ENCODE data around the gene SNX12.
A peak's percentile ranks its signal among the peaks of the same experiment; 100 is the strongest.

The SNX12 gene

DNA sequence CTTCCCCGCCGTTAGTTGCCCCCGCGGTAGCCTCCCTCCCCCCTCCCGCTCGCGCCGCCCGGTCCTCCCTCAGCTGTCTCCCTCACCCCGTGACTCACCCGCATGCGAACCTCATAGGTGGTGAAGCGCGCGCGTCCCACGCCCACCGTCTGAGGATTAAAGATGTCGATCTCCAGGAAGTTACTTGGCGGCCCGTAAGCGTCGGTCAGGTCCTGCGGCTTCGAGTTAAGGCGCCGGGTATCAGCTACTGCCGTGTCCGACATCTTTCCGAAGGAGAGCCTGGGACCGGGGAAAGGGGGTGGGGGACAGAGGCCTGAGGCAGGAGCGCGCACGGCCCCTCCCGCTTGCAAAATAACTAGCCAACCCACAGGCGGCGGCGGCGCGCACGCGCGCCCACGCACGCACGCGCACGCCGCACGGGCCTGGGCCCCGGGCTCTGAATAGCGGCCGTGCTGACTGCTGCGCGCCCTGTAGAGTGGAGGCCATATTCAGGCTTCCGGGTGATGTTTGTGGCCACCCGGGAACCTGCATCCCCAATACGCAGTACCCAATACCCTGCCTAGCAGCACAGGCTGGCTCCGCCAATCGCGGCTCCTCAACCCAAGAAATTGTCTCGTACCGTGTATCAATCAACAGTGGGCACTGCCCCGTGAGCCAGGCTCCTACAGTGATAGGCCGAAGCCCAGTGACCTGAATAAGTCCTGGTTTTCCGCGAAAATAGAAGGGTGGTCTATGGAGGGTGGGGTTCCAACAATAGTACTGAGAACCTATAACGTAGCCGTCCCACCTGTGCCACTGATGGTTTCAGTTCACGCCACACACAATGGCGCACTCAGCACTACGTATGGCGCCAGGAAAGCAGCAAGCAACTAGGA is at the start of gene SNX12:
Gene SNX12, minus strand, starts transcription at position 291 of the 875 bp plus-strand sequence. Its CDS starts 28 bp downstream, at position 263.
- TF ChIP-seq, protein P1, sequence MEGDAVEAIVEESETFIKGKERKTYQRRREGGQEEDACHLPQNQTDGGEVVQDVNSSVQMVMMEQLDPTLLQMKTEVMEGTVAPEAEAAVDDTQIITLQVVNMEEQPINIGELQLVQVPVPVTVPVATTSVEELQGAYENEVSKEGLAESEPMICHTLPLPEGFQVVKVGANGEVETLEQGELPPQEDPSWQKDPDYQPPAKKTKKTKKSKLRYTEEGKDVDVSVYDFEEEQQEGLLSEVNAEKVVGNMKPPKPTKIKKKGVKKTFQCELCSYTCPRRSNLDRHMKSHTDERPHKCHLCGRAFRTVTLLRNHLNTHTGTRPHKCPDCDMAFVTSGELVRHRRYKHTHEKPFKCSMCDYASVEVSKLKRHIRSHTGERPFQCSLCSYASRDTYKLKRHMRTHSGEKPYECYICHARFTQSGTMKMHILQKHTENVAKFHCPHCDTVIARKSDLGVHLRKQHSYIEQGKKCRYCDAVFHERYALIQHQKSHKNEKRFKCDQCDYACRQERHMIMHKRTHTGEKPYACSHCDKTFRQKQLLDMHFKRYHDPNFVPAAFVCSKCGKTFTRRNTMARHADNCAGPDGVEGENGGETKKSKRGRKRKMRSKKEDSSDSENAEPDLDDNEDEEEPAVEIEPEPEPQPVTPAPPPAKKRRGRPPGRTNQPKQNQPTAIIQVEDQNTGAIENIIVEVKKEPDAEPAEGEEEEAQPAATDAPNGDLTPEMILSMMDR (IDR thresholded peaks at IDR 0.05; ENCODE audit: insufficient read depth, low read depth, low read length, missing control alignments) = no peak
- peak; percentile 96 for DNase-seq (ENCODE audit: low read depth)
- peak within 1 kb of the TSS; percentile 76 for H3K4me3 ChIP-seq (ENCODE audit: low read depth, low read length)

DNA sequence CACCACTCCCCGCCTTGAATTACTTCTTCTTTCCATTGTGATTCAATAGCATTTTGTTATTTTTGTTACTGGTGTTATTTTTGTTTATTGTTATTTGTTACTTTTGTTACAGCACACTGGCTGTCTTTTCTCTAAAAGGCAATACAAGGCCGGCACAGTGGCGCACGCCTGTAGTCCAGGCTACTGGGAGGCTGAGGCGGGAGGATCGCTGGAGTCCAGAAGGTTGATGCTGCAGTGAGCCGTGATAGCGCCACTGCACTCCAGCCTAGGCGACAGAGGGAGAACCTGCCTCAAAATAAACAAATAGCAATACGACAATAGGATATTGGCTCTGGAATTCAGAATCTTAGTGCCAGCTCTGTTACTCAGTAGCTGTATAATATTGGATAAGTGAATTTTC is 49.2 kb upstream of the SNX12 start:
- TF ChIP-seq, protein P1 (IDR thresholded peaks at IDR 0.05; ENCODE audit: insufficient read depth, low read depth, low read length, missing control alignments) = no peak
- H3K4me3 ChIP-seq (ENCODE audit: low read depth, low read length) = no peak overlapping the region
- no peak for DNase-seq (ENCODE audit: low read depth)

DNA sequence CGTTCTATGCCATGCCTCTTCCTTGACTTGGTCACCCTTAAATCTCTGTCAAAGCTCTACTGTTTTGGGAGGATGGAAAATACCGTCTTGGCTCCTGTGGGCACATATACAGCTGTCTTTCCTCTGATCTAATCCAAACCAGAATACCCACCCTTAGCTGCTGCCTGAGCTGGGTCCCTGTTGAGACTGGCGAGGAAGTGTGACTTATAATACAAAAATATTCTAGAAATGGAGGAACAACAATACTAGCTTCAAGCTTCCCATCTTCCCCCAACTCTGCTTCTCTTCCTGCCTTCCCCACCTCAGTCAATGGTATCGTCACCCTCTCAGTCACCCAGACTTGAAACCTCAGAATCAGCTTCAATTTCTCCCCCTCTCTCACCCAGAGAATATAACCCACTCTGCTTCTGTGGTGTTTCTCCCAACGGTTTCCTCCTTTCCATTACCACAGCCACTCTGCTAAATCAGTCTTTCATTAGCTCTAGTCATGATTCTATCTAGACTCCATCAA is 43.8 kb upstream of the SNX12 start:
- peak overlapping the region; percentile 64 for H3K4me3 ChIP-seq (ENCODE audit: low read depth, low read length)
- TF ChIP-seq, protein P1 (IDR thresholded peaks at IDR 0.05; ENCODE audit: insufficient read depth, low read depth, low read length, missing control alignments) = no peak
- peak; percentile 51 for DNase-seq (ENCODE audit: low read depth)

DNA sequence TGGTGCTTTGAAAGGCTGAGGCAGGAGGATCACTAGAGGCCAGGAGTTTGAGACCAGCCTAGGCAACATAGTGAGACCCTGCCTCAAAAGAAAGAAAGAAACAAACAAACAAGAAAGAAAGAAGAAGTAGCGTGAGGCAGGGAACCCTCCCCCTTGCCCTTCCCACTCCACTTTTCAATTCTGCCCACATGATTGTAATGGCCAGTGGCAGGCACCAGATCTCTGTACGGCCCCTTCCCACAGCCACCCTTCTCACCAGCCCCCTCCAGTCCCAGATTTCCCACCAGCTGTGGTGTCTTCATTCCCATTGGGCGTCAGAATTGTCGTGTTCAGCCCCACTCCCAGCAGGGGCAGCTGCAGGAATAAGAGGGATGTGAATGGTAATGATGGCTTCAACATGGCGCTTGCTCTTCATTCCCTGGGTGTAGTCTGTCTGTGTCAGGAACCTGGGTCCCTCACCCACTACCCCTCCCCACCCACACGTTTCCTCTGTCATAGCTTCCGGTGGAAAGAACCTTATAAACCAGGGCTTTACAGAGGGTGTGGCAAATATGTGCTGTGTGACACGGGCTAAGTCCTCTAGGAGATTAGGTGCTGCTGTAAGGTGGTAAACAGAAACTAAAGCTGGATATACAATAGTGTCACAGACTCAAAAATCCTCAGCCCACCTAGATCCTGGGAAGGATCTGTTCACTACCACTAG is 43.2 kb upstream of the SNX12 start, which contains the start of gene IL2RG:
Gene IL2RG, minus strand, starts transcription at position 437 of the 703 bp plus-strand sequence. Its CDS starts 38 bp downstream, at position 399.
- H3K4me3 ChIP-seq (ENCODE audit: low read depth, low read length) = peak within 1 kb of the TSS; percentile 64
- peak; percentile 91 for DNase-seq (ENCODE audit: low read depth)
- TF ChIP-seq, protein P1 (IDR thresholded peaks at IDR 0.05; ENCODE audit: insufficient read depth, low read depth, low read length, missing control alignments) = no peak

DNA sequence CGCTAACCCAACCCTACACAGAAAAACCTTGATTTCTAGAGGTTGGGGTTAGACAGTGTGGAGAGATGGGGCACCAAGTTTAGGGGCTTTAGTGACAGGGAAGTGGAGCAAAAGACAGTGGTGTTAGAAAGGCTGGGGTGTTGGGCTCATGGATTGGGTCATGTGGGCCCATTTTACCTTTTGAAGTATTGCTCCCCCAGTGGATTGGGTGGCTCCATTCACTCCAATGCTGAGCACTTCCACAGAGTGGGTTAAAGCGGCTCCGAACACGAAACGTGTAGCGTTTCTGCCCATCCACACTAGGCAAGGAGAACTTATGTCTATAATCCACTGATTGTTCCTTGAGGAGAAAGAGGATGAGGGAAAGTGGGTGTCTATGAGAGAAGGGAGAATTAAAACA is 40.9 kb upstream of the SNX12 start:
- no peak for DNase-seq (ENCODE audit: low read depth)
- peak overlapping the region; percentile 64 for H3K4me3 ChIP-seq (ENCODE audit: low read depth, low read length)
- TF ChIP-seq, protein P1 (IDR thresholded peaks at IDR 0.05; ENCODE audit: insufficient read depth, low read depth, low read length, missing control alignments) = no peak

DNA sequence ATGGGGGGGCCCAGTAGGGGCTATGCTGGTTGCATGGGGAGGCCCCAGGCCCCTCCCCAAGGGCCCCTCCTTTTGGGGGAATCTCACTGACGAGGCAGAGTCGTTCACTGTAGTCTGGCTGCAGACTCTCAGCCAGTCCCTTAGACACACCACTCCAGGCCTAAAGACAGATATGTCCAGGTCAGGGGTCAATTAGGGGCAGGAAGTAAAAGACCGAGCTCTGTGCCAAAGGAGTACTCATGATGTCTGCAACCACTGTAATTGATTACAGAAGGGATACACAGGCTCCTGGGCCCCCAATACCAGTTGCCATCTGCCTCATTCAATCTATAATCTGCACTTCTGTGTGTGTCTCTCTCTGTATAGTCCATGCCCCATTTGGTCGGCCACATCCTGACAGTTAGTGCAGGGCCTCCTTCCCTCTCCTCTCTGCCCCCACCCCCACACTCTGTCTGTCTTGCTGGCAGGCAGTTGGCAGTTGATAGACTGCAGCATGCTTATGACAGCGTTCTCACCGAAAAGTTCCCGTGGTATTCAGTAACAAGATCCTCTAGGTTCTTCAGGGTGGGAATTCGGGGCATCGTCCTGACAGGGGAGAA is 39.7 kb upstream of the SNX12 start:
- no peak overlapping the region for H3K4me3 ChIP-seq (ENCODE audit: low read depth, low read length)
- DNase-seq (ENCODE audit: low read depth) = no peak
- TF ChIP-seq, protein P1 (IDR thresholded peaks at IDR 0.05; ENCODE audit: insufficient read depth, low read depth, low read length, missing control alignments) = no peak
